ENCODE measurements around the gene PRKAG3. TPM values are rescaled to one million over a fixed set of nuclear protein-coding genes. Genes with fewer than 3 reads are reported as not detected.

PRKAG3 gene
- polyA plus RNA-seq, 6 donors from 2014 or later: not detected

DNA sequence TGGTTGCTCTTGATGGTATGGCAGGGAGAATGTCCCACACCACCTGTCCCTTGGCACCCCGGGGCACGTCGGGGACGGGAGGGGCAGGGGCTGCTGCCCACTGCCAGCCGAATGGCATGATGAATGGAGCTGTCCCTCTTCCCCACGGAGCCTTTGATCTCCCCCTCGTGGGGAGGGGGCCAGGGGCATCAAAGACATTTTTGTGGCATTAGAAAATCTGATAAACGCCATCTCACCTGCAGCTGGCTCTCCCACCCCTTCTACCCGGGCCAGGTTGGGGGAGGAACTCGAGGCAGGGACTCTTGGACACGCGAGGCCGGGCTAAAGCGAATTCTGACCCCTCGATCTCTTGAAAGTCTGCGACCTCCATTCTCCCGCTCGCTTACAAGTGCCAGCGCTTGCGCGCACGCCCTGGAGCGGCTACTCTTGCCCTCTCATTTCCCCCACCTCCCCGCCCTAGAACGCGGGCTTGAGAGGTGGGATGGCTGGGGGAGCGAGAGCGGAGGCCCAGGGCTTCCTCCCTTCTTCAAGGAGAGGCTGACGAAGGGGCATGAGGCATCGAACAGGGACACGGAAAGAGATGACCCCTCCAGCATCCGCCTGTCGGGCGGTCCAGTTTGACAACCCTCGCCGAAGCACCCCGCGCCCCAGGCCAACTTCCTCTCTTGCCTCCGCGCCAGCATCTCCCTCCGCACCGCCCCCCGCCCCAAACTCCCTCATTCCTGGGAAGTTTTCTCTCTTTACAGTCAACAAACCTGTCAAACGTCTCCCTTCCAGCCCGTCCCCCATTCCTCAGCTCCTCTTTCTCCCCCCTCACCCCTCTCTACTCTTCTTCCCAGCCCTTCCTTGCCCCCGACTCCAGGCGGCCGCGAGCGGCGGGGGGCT lies 27.3 kb upstream of the PRKAG3 start:
- H3K9me3 Mint-ChIP-seq: no peaks in the 10 kb centered on the region
- DNase-seq (no peak), ATAC-seq (ENCODE audit: low read depth in 2 of 2) (no peak)
- peaks cover 0 to 6% of the 10 kb centered on the region in 2 donors for H3K36me3 Mint-ChIP-seq
- peak overlapping the region; percentile 62 to 90 (median 82) for H3K4me3 Mint-ChIP-seq
- H3K27ac Mint-ChIP-seq: peak overlapping the region in 3 of 6 donors; percentile 24 to 52 (median 27)
- peaks cover 84 to 95% (median 94%) of the 10 kb centered on the region in 3 donors for H3K27me3 Mint-ChIP-seq
- peaks cover 24 to 28% (median 27%) of the 10 kb centered on the region in 3 donors for H3K4me1 Mint-ChIP-seq

DNA sequence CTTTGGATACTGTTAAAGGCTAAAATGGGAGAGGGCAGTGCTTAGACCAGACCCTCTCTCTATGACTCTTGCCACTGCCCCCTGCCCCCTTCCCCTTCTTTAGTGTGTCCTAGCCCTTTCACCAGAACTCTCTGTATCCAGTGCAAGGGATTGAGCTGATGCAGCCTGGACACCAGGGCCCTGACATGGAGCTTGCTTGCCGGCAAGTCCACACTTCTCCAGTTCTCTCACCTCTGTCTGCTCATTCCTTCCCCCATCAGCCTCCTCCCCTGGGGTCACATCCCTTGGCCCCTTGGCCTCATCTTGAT lies 26.5 kb upstream of the PRKAG3 start:
- Mint-ChIP-seq H3K9me3 (no peaks in the 10 kb centered on the region), H3K4me1 (peaks cover 24 to 31% (median 27%) of the 10 kb centered on the region in 3 donors), H3K27ac (peak overlapping the region in 1 of 6 donors; percentile 74), H3K4me3 (peak overlapping the region in 3 of 8 donors; percentile 22 to 32 (median 30)), H3K27me3 (peaks cover 84 to 95% (median 94%) of the 10 kb centered on the region in 3 donors), H3K36me3 (peaks cover 0 to 6% of the 10 kb centered on the region in 2 donors)
- ATAC-seq (ENCODE audit: low read depth in 2 of 2) (no peak), DNase-seq (no peak)

DNA sequence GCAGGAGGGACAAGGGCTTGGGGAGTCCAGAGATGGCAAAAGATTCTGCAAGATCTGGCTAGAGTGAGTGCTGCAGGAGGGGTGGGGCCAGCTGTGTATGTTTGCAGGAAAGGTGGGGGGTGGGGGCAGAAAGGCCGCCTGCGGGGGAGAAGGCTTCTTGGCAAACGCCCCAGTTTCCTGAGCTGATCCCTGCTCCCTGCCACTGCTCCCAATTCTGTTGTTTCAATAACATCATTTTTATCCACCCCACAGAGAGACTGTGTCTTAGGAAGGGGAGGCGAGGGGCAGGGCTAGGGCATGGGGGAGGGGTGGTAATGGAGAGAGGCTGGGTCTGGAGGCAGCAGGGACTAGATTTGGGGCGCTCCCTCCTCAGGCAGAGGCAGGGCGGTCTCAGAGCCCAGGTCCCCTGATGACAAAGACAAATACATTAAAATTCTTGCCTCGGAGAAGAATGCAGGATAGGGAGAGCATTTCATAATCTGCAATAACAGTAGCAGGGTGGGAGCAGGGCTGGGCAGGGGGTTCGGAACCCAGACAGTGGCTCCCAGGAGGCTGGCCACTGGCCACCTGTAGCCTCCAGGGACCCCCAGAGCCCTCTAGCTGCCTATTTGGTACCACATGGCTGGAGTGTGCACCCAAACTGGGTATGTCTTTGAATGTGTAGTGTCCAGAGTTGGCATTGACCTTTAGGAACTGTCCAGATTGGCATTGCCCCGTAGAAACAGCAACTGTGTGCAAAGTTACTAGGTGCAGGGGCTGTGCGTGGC lies 26.0 kb upstream of the PRKAG3 start:
- H3K4me1 Mint-ChIP-seq: peaks cover 24 to 33% (median 27%) of the 10 kb centered on the region in 3 donors
- ATAC-seq (ENCODE audit: low read depth in 2 of 2): no peak
- no peak for DNase-seq
- H3K36me3 Mint-ChIP-seq: peaks cover 0 to 6% of the 10 kb centered on the region in 2 donors
- peaks cover 84 to 95% (median 94%) of the 10 kb centered on the region in 3 donors for H3K27me3 Mint-ChIP-seq
- no peak overlapping the region for H3K27ac Mint-ChIP-seq
- peak overlapping the region in 1 of 8 donors; percentile 22 for H3K4me3 Mint-ChIP-seq
- H3K9me3 Mint-ChIP-seq: no peaks in the 10 kb centered on the region

GRCh38 chr2:218856896-218857243 lies 25.3 kb upstream of the PRKAG3 start:
- H3K9me3 Mint-ChIP-seq: no peaks in the 10 kb centered on the region

GRCh38 chr2:218856167-218856895 lies 24.7 kb upstream of the PRKAG3 start:
- Mint-ChIP-seq H3K27me3 (peaks cover 77 to 85% (median 84%) of the 10 kb centered on the region in 3 donors), H3K36me3 (peaks cover 0 to 6% of the 10 kb centered on the region in 2 donors), H3K4me3 (peak overlapping the region in 1 of 8 donors; percentile 22), H3K9me3 (no peaks in the 10 kb centered on the region), H3K27ac (peak overlapping the region in 1 of 6 donors; percentile 85), H3K4me1 (peaks cover 21 to 28% (median 24%) of the 10 kb centered on the region in 3 donors)
- ATAC-seq (ENCODE audit: low read depth in 2 of 2) (no peak), DNase-seq (no peak)

More at GRCh38 chr2:218856896-218857243, 25.3 kb upstream of the PRKAG3 start:
- Mint-ChIP-seq H3K4me1 (peaks cover 24 to 32% (median 26%) of the 10 kb centered on the region in 3 donors), H3K4me3 (no peak overlapping the region), H3K27me3 (peaks cover 83 to 91% (median 88%) of the 10 kb centered on the region in 3 donors), H3K36me3 (peaks cover 0 to 6% of the 10 kb centered on the region in 2 donors), H3K27ac (no peak overlapping the region)
- ATAC-seq (ENCODE audit: low read depth in 2 of 2): no peak
- DNase-seq: no peak

DNA sequence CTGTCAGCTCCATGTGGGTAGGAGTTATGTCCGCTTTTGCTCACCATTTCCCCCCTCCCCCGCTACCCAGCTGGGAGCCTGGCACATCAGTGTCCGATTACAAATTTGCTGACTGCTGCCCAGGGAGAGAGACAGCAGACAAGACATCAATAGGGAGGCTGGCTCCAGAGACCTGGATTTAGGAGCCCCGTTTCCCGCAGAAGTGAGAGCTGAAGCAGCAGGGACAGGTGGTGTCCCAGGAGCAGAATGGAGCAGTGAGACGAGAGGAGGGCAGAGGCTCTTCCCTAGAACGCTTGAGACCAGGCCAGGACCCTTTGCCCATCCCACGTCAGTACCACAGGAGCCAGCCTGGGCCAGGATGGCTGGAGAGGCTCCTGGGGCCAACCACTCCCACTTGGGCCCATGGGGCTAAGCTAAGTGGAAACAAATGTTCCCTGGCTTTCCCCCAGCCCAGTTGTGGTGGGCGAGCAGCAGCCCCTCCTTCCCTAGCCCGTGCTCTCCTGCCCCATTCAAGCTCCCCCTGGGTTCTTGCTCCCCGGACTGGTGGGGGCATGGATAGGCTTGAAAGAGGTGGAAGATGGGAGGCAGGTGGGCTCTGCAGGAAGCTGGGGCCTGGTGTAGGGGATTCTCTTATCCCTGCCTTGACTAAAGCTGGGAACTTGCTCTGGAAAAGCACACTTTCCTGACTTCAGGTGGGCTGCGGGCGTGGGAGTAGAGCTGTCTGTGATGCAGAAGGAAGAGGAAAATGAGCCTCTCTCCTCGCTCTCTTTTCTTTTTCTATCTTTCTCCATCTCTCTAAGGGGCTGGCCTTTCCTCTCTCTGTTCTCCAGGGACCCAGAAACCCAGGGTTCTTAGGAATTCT lies 23.9 kb upstream of the PRKAG3 start:
- Mint-ChIP-seq H3K27me3 (peaks cover 76 to 86% (median 84%) of the 10 kb centered on the region in 3 donors), H3K27ac (peak overlapping the region in 1 of 6 donors; percentile 65), H3K9me3 (no peaks in the 10 kb centered on the region), H3K4me1 (peaks cover 17 to 22% (median 18%) of the 10 kb centered on the region in 3 donors), H3K36me3 (peaks cover 0 to 6% of the 10 kb centered on the region in 2 donors), H3K4me3 (peak overlapping the region in 1 of 8 donors; percentile 22)
- DNase-seq (no peak), ATAC-seq (ENCODE audit: low read depth in 2 of 2) (no peak)

GRCh38 chr2:218854860-218855259 lies 23.3 kb upstream of the PRKAG3 start:
- H3K27ac Mint-ChIP-seq: no peak overlapping the region
- DNase-seq: no peak
- no peak for ATAC-seq (ENCODE audit: low read depth in 2 of 2)
- peaks cover 72 to 86% (median 80%) of the 10 kb centered on the region in 3 donors for H3K27me3 Mint-ChIP-seq
- H3K9me3 Mint-ChIP-seq: no peaks in the 10 kb centered on the region
- peaks cover 10 to 17% (median 11%) of the 10 kb centered on the region in 3 donors for H3K4me1 Mint-ChIP-seq
- H3K4me3 Mint-ChIP-seq: peak overlapping the region in 1 of 8 donors; percentile 29
- peaks cover 0 to under 1% of the 10 kb centered on the region in 2 donors for H3K36me3 Mint-ChIP-seq

DNA sequence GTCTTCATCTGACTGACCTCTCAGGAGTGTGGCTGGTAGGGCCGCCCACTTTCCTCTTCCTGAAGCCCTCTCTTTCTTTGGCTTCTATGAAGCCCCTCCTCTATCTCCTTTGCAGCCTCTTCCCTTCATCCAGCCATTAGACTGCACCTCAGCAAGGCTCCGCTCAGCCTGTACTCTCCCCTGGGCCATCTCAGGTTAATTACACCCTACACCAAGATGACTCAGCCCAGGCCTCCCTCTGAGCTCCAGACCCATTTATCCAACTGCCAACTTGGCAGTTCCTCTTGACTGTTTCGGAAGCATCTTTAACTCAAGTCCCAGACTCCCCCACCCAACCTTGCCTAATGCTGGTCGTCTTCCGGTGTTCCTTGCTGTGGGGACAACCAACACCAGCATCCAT lies 22.2 kb upstream of the PRKAG3 start:
- H3K36me3 Mint-ChIP-seq: no peaks in the 10 kb centered on the region
- H3K9me3 Mint-ChIP-seq: no peaks in the 10 kb centered on the region
- peaks cover 68 to 79% (median 71%) of the 10 kb centered on the region in 3 donors for H3K27me3 Mint-ChIP-seq
- peaks cover 5 to 12% (median 6%) of the 10 kb centered on the region in 3 donors for H3K4me1 Mint-ChIP-seq
- no peak overlapping the region for H3K4me3 Mint-ChIP-seq
- H3K27ac Mint-ChIP-seq: no peak overlapping the region
- DNase-seq (no peak), ATAC-seq (ENCODE audit: low read depth in 2 of 2) (no peak)

- peaks cover 61 to 73% (median 65%) of the 10 kb centered on the region in 3 donors for H3K27me3 Mint-ChIP-seq
- H3K27ac Mint-ChIP-seq: peak overlapping the region in 3 of 6 donors; percentile 5 to 37 (median 21)
- no peaks in the 10 kb centered on the region for H3K36me3 Mint-ChIP-seq
These were observed 21.5 kb upstream of the PRKAG3 start for GRCh38 chr2:218852911-218853667.

DNA sequence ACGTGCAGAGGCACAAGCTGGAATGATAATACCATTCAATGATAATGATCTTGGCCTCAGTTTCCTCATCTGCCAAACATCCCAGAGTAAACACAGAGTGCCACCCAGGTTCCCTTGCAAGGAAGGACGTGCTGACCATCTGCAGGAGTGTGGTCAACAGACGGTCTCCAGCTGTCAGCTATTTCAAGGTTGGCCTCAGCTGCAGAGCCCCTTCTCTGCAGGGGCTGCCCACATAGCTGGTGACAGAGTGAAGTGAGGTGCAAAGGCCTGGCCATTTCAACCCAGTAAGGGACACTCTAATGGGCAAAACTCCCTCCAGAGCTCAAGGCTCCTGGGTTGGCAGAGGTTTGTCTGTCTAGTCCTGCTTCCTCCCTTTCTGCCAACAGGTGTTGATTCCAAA lies 19.7 kb upstream of the PRKAG3 start:
- no peak for DNase-seq
- Mint-ChIP-seq H3K9me3 (peaks cover 0 to 3% (median 0%) of the 10 kb centered on the region in 7 donors), H3K27ac (peak overlapping the region in 1 of 6 donors; percentile 24), H3K4me3 (no peak overlapping the region), H3K36me3 (no peaks in the 10 kb centered on the region), H3K4me1 (peaks cover 0 to 10% (median 6%) of the 10 kb centered on the region in 3 donors), H3K27me3 (peaks cover 47 to 60% (median 48%) of the 10 kb centered on the region in 3 donors)
- ATAC-seq (ENCODE audit: low read depth in 2 of 2): no peak

More at GRCh38 chr2:218852911-218853667, 21.5 kb upstream of the PRKAG3 start:
- peak; percentile 62 for DNase-seq
- Mint-ChIP-seq H3K4me3 (no peak overlapping the region), H3K4me1 (peaks cover 0 to 6% (median under 1%) of the 10 kb centered on the region in 3 donors), H3K9me3 (no peaks in the 10 kb centered on the region)
- ATAC-seq (ENCODE audit: low read depth in 2 of 2): peak; percentile 81 to 85

DNA sequence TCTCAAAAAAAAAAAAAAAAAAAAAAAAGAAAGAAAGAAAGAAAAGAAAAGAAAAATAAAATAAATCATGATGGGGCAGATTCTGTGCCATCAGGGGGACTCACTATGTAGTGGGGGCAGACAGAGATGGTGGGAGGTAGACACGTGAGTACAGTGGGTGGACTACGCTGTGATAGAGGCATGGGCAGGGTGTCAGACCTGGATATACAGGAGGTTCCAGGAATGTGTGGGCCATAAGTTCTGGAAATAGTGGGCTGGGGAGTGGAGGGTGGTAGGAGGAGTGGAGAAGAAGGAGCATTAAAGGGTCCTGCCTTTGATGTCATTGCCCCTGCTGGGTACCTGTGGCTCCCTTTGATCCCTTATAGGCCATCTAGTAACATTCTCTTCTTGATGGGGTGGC lies 19.2 kb upstream of the PRKAG3 start:
- H3K4me1 Mint-ChIP-seq: peaks cover 0 to 10% (median 6%) of the 10 kb centered on the region in 3 donors
- no peak overlapping the region for H3K4me3 Mint-ChIP-seq
- ATAC-seq (ENCODE audit: low read depth in 2 of 2) (no peak), DNase-seq (no peak)
- H3K27ac Mint-ChIP-seq: no peak overlapping the region
- H3K27me3 Mint-ChIP-seq: peaks cover 42 to 55% (median 43%) of the 10 kb centered on the region in 3 donors
- H3K36me3 Mint-ChIP-seq: no peaks in the 10 kb centered on the region
- peaks cover 0 to 3% (median 0%) of the 10 kb centered on the region in 7 donors for H3K9me3 Mint-ChIP-seq

All from naive B cell (primary cell).